Thyroid gland (tissue), 4 donors: ENCODE measurements around the gene ST3GAL3.

Source experiments
- CTCF ChIP-seq, 6 experiments: fragments of 200-600 bp in 3 of 6; fragments of 450-650 bp in 3 of 6; sonication (generic) in 3 of 6; IDR thresholded peaks; one replicate each; pipeline ENCODE4 v1.5.1; 2016 to 2019; ENCODE audit warnings: antibody characterized with exemption in 6 of 6, mild to moderate bottlenecking in 2 of 6, inconsistent platforms in 1 of 6, moderate library complexity in 1 of 6
- POLR2A ChIP-seq, 2 donors: fragments of 450-650 bp; IDR thresholded peaks; one replicate each; pipeline ENCODE4 v1.6.1; 2017; ENCODE audit warnings: antibody characterized with exemption in 2 of 2, mild to moderate bottlenecking in 2 of 2, moderate library complexity in 1 of 2

- no peak for TF ChIP-seq CTCF (IDR thresholded peaks at IDR 0.05)
- no peak for TF ChIP-seq POLR2A (IDR thresholded peaks at IDR 0.05)
Measured at GRCh38 chr1:43978551-43979260, 271.4 kb downstream of the ST3GAL3 start, which contains the start of gene B4GALT2.
